Fibroblast of lung (primary cell): ENCODE measurements around the gene CRYBG1. TPM values are rescaled to one million over a fixed set of nuclear protein-coding genes. Genes with fewer than 3 reads are reported as not detected.
A peak's percentile ranks its signal among the peaks of the same experiment; 100 is the strongest.

Source experiments
- DNase-seq, 2 donors: peaks; one replicate each; pipeline versions ENCODE4 v3.0.0 to v3.0.0-alpha.2; 2010; ENCODE audit warnings: low read depth in 2 of 2
- H2AFZ ChIP-seq: 2 replicates; pipeline ENCODE4 v1.5.1; 2012; ENCODE audit warnings: low read length, control low read depth, inconsistent platforms
- H3K27ac ChIP-seq: 2 replicates; pipeline ENCODE4 v1.5.1; 2011; ENCODE audit warnings: low read length, control low read depth; ENCODE audit not compliant: insufficient read depth
- H3K27me3 ChIP-seq: 2 replicates; pipeline ENCODE4 v1.5.1; 2011; ENCODE audit warnings: mild to moderate bottlenecking, low read length; ENCODE audit not compliant: control insufficient read depth, insufficient read depth
- H3K36me3 ChIP-seq: 2 replicates; pipeline ENCODE4 v1.5.1; 2011; ENCODE audit warnings: low read length; ENCODE audit not compliant: control insufficient read depth, insufficient read depth
- H3K4me1 ChIP-seq: 2 replicates; pipeline ENCODE4 v1.5.1; 2011; ENCODE audit warnings: low read length; ENCODE audit not compliant: control insufficient read depth, insufficient read depth; ENCODE audit errors: extremely low read depth
- H3K4me2 ChIP-seq: 2 replicates; pipeline ENCODE4 v1.5.1; 2011; ENCODE audit warnings: low read length, control low read depth; ENCODE audit not compliant: insufficient read depth; ENCODE audit errors: extremely low read depth
- H3K4me3 ChIP-seq, 4 experiments: fragments of 200-600 bp in 1 of 4; sonication (generic) in 1 of 4; replicated peaks in 1 of 4; 2 replicates each; pipeline ENCODE4 v1.5.1; 2011 to 2016; ENCODE audit warnings: low read length in 4 of 4, low read depth in 3 of 4, mild to moderate bottlenecking in 3 of 4, control low read depth in 2 of 4, inconsistent platforms in 1 of 4, mixed read lengths in 1 of 4; ENCODE audit not compliant: insufficient read depth in 1 of 4; ENCODE audit errors: control extremely low read depth in 1 of 4
- H3K79me2 ChIP-seq: 2 replicates; pipeline ENCODE4 v1.5.1; 2012; ENCODE audit warnings: mild to moderate bottlenecking, low read length, inconsistent platforms; ENCODE audit not compliant: control insufficient read depth, insufficient read depth
- H3K9ac ChIP-seq: 2 replicates; pipeline ENCODE4 v1.5.1; 2011; ENCODE audit warnings: mild to moderate bottlenecking, low read length, control low read depth; ENCODE audit not compliant: insufficient read depth
- H3K9me3 ChIP-seq: 2 replicates; pipeline ENCODE4 v1.5.1; 2012; ENCODE audit warnings: low read depth, low read length; ENCODE audit not compliant: control insufficient read depth, insufficient read depth
- H4K20me1 ChIP-seq: 2 replicates; pipeline ENCODE4 v1.5.1; 2011; ENCODE audit warnings: low read length; ENCODE audit not compliant: control insufficient read depth, insufficient read depth; ENCODE audit errors: extremely low read depth
- EZH2 ChIP-seq: IDR thresholded peaks from 2 replicates; pipeline ENCODE4 v1.5.1; 2012; ENCODE audit warnings: low read length, control low read depth, mild to moderate bottlenecking; ENCODE audit errors: missing control alignments
- polyA plus RNA-seq, 2 donors: library from polyadenylated mRNA; depleted of rRNA in 1 of 2; stranded (reverse) in 1 of 2; unstranded in 1 of 2; fragments of >200 nt; gene quantifications; 2 replicates each; pipeline ENCODE4 v1.2.1, GENCODE V29; 2011 to 2012; ENCODE audit warnings: missing spikeins in 1 of 2
- total RNA-seq: library from RNA; depleted of rRNA; stranded (reverse); fragments of >200 nt; gene quantifications from 2 replicates; pipeline ENCODE4 v1.2.1, GENCODE V29; 2014
- TF ChIP-seq, protein P1 (sequence below), 2 donors: IDR thresholded peaks in 1 of 2; conservative IDR thresholded peaks in 1 of 2; 1 replicate in 1 of 2; 2 replicates in 1 of 2; pipeline ENCODE4 v1.5.1; 2011 to 2012; ENCODE audit warnings: low read length in 2 of 2, control low read depth in 1 of 2, inconsistent platforms in 1 of 2, low read depth in 1 of 2, mild to moderate bottlenecking in 1 of 2

Gene CRYBG1
- total and polyA plus RNA-seq, 2 donors (not counting 1 experiment from before 2014, with no cell fraction given), result 4.3 to 10.1 TPM

DNA sequence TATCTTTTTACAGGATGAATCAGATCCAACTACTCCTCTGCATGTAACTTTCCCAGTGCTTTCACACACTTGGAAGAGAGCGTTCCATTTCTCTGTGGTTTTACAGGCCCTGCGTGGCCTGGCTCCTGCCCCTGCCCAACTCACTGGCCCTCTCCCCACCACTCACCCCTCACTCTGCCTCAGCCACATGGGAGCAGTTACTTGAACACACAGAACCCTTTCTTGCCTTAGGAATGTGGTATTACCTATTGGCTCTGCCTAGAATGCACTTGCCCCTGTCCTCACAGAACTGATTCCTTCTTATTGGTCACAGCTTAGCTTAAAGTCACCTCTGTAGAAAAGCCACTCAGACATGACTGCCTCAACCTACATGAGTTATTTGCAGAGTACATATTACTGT is 108.4 kb downstream of the CRYBG1 start:
- H3K79me2 ChIP-seq, result no peaks in the 10 kb centered on the region
- H3K4me2 ChIP-seq, result no peak overlapping the region
- no peak overlapping the region for H3K4me3 ChIP-seq
- no peaks in the 10 kb centered on the region for H3K27me3 ChIP-seq
- no peak overlapping the region for H2AFZ ChIP-seq
- TF ChIP-seq EZH2, result no peak
- TF ChIP-seq, protein P1, sequence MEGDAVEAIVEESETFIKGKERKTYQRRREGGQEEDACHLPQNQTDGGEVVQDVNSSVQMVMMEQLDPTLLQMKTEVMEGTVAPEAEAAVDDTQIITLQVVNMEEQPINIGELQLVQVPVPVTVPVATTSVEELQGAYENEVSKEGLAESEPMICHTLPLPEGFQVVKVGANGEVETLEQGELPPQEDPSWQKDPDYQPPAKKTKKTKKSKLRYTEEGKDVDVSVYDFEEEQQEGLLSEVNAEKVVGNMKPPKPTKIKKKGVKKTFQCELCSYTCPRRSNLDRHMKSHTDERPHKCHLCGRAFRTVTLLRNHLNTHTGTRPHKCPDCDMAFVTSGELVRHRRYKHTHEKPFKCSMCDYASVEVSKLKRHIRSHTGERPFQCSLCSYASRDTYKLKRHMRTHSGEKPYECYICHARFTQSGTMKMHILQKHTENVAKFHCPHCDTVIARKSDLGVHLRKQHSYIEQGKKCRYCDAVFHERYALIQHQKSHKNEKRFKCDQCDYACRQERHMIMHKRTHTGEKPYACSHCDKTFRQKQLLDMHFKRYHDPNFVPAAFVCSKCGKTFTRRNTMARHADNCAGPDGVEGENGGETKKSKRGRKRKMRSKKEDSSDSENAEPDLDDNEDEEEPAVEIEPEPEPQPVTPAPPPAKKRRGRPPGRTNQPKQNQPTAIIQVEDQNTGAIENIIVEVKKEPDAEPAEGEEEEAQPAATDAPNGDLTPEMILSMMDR (conservative IDR thresholded peaks at IDR 0.05 in 1 of 2, IDR thresholded peaks at IDR 0.05 in 1 of 2; ENCODE audit: low read depth in 1 of 2, low read length in 2 of 2), result no peak
- no peak overlapping the region for H3K27ac ChIP-seq
- H3K9me3 ChIP-seq, result no peaks in the 10 kb centered on the region
- no peaks in the 10 kb centered on the region for H3K4me1 ChIP-seq
- H3K9ac ChIP-seq, result no peak overlapping the region
- no peaks in the 10 kb centered on the region for H4K20me1 ChIP-seq
- no peaks in the 10 kb centered on the region for H3K36me3 ChIP-seq
- DNase-seq, result peak in 1 of 2 donors; percentile 20

DNA sequence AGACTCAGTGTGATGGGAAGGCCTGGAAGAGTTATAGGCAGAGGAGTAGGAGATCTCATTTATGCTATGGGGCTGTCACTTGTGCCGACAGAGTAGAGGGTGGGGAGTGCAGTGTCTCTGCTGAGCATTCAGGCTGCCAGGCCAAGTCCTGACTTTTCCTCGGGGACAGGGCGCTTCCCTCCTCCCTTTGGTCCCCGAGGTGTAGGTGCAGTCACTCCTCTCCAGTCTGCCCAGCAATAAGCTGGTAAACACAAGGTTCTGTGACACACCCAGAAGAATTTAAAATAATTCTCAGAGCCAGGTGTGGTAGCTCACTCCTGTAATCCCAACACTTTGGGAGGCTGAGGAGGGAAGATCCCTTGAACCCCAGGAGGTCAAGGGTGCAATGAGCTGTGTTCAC is 109.4 kb downstream of the CRYBG1 start:
- Histone ChIP-seq H3K9ac (no peak overlapping the region), H3K36me3 (no peaks in the 10 kb centered on the region), H3K4me3 (no peak overlapping the region), H3K79me2 (no peaks in the 10 kb centered on the region), H3K9me3 (no peaks in the 10 kb centered on the region), H2AFZ (no peak overlapping the region), H3K4me2 (no peak overlapping the region), H3K4me1 (no peaks in the 10 kb centered on the region), H4K20me1 (no peaks in the 10 kb centered on the region), H3K27me3 (no peaks in the 10 kb centered on the region), H3K27ac (no peak overlapping the region)
- TF ChIP-seq EZH2, result no peak
- TF ChIP-seq, protein P1 (conservative IDR thresholded peaks at IDR 0.05 in 1 of 2, IDR thresholded peaks at IDR 0.05 in 1 of 2; ENCODE audit: low read depth in 1 of 2, low read length in 2 of 2), result no peak
- no peak for DNase-seq

DNA sequence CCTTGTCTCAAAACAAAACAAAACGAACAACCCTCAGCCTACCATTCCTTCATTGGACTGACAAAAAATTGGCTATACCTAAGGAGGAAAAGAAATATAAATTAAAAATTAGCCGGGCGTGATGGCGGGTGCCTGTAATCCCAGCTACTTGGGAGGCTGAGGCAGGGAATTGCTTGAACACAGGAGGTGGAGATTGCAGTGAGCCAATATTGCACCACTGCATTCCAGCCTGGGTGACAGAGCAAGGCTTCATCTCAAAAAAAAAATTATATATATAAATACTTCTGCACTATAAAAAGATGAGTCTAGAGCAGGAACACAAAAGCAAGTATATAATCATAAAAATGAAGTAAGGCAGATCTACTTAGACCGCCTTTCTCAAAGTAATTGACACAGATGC is 109.8 kb downstream of the CRYBG1 start:
- TF ChIP-seq EZH2, result no peak
- TF ChIP-seq, protein P1 (conservative IDR thresholded peaks at IDR 0.05 in 1 of 2, IDR thresholded peaks at IDR 0.05 in 1 of 2; ENCODE audit: low read depth in 1 of 2, low read length in 2 of 2), result no peak
- Histone ChIP-seq H3K79me2 (no peaks in the 10 kb centered on the region), H3K9ac (no peak overlapping the region), H3K9me3 (no peaks in the 10 kb centered on the region), H3K4me2 (no peak overlapping the region), H3K27me3 (no peaks in the 10 kb centered on the region), H3K27ac (no peak overlapping the region), H4K20me1 (no peaks in the 10 kb centered on the region), H2AFZ (no peak overlapping the region), H3K4me1 (no peaks in the 10 kb centered on the region), H3K36me3 (no peaks in the 10 kb centered on the region), H3K4me3 (no peak overlapping the region)
- DNase-seq, result no peak
